Gastrocnemius medialis (tissue), 4 donors: ENCODE data around the gene GRIA1. TPM values are rescaled to one million over a fixed set of nuclear protein-coding genes. Genes with fewer than 3 reads are reported as not detected.
A peak's percentile ranks its signal among the peaks of the same experiment; 100 is the strongest.

ENCODE experiments used
- ATAC-seq, 2 donors: fragments of 150-250 bp; one replicate each; pipeline ENCODE4 v1.9.1; 2016
- DNase-seq, 2 donors: peaks; one replicate each; pipeline ENCODE4 v3.0.0-alpha.2; 2019
- H3K27ac ChIP-seq, 4 donors: fragments of 200-600 bp; sonication (generic); 1 replicate in 1 of 4; 2 replicates in 3 of 4; pipeline ENCODE4 v1.5.1; 2016 to 2018; ENCODE audit warnings: mild to moderate bottlenecking in 2 of 4, moderate library complexity in 1 of 4
- H3K27me3 ChIP-seq, 3 donors: fragments of 200-600 bp; sonication (generic) in 2 of 3; 1 replicate in 1 of 3; 2 replicates in 2 of 3; pipeline versions ENCODE4 v1.5.1 to v1.6.0; 2016 to 2019; ENCODE audit warnings: mild to moderate bottlenecking in 1 of 3, moderate library complexity in 1 of 3
- H3K36me3 ChIP-seq, 2 donors: fragments of 200-600 bp; sonication (generic) in 1 of 2; one replicate each; pipeline ENCODE4 v1.5.1; 2017 to 2018
- H3K4me1 ChIP-seq, 2 donors: fragments of 200-600 bp; sonication (generic) in 1 of 2; one replicate each; pipeline ENCODE4 v1.5.1; 2016 to 2017; ENCODE audit warnings: mild to moderate bottlenecking in 2 of 2
- H3K4me3 ChIP-seq, 4 donors: fragments of 200-600 bp; sonication (generic) in 3 of 4; 1 replicate in 1 of 4; 2 replicates in 3 of 4; pipeline ENCODE4 v1.5.1; 2016 to 2019; ENCODE audit warnings: mild to moderate bottlenecking in 2 of 4
- H3K9me3 ChIP-seq, 3 donors: fragments of 200-600 bp; sonication (generic) in 2 of 3; 1 replicate in 1 of 3; 2 replicates in 2 of 3; pipeline ENCODE4 v1.5.1; 2016 to 2019
- POLR2A ChIP-seq, 2 donors: fragments of 450-650 bp; IDR thresholded peaks; one replicate each; pipeline ENCODE4 v1.6.1; 2017; ENCODE audit warnings: antibody characterized with exemption in 2 of 2, mild to moderate bottlenecking in 2 of 2, moderate library complexity in 2 of 2
- in situ Hi-C, 4 donors: fragments of 200-750 bp; cut with MboI; loops; one replicate each; pipeline versions ENCODE4 v1.15.0 to v1.8.0; 2017; ENCODE audit warnings: low sequenced_read_pairs in 4 of 4
- intact Hi-C: fragments of 100-400 bp; cut with DNase I; formaldehyde crosslinking; loops from one replicate; pipeline ENCODE4 v1.15.1; 2023; ENCODE audit warnings: low total_unique reads
- total RNA-seq, 4 donors: library from RNA; depleted of rRNA; stranded (reverse); fragments of >200 nt; gene quantifications; one replicate each; pipeline versions ENCODE4 v1.1.0 to v1.2.3, GENCODE V29; 2016
- TF ChIP-seq, protein P1 (sequence below), 5 experiments: fragments of 450-650 bp in 3 of 5; fragments of 200-600 bp in 2 of 5; sonication (generic) in 2 of 5; IDR thresholded peaks in 4 of 5; conservative IDR thresholded peaks in 1 of 5; 1 replicate in 4 of 5; 2 replicates in 1 of 5; pipeline ENCODE4 v1.5.1; 2016 to 2019; ENCODE audit warnings: antibody characterized with exemption in 5 of 5, mild to moderate bottlenecking in 3 of 5, moderate library complexity in 3 of 5

GRIA1 gene
- total RNA-seq, 4 donors from 2014 or later = 0.18 to 0.46 TPM; not detected in 2

DNA sequence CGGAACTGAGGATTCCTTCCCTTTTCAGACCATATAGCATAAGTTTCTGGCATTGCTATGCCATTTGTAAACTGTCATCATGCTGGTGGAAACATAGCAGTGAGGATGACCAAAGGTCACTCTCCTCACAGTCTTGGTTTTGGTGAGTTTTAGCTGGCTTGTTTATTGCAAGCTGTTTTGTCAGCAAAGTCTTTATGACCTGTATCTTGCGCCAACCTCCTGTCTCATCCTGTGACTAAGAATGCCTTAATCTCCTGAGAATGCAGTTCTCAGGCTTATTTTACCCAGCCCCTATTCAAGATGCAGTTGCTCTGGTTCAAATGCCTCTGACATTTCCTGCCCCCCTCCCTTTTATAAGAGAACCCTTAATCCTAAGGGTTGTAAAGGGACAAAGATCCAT is 26.7 kb upstream of the GRIA1 start:
- in situ Hi-C loops = no loop called here
- ATAC-seq (peak in 1 of 2 donors; percentile 36), DNase-seq (no peak)
- no peak overlapping the region for H3K4me3 ChIP-seq
- no peaks in the 10 kb centered on the region for H3K36me3 ChIP-seq
- H3K27me3 ChIP-seq = no peaks in the 10 kb centered on the region
- intact Hi-C loops = no loop called here
- no peak overlapping the region for H3K27ac ChIP-seq
- TF ChIP-seq, protein P1, sequence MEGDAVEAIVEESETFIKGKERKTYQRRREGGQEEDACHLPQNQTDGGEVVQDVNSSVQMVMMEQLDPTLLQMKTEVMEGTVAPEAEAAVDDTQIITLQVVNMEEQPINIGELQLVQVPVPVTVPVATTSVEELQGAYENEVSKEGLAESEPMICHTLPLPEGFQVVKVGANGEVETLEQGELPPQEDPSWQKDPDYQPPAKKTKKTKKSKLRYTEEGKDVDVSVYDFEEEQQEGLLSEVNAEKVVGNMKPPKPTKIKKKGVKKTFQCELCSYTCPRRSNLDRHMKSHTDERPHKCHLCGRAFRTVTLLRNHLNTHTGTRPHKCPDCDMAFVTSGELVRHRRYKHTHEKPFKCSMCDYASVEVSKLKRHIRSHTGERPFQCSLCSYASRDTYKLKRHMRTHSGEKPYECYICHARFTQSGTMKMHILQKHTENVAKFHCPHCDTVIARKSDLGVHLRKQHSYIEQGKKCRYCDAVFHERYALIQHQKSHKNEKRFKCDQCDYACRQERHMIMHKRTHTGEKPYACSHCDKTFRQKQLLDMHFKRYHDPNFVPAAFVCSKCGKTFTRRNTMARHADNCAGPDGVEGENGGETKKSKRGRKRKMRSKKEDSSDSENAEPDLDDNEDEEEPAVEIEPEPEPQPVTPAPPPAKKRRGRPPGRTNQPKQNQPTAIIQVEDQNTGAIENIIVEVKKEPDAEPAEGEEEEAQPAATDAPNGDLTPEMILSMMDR (IDR thresholded peaks at IDR 0.05 in 4 of 5, conservative IDR thresholded peaks at IDR 0.05 in 1 of 5) = no peak
- TF ChIP-seq POLR2A (IDR thresholded peaks at IDR 0.05) = no peak
- H3K9me3 ChIP-seq = no peaks in the 10 kb centered on the region
- no peaks in the 10 kb centered on the region for H3K4me1 ChIP-seq

DNA sequence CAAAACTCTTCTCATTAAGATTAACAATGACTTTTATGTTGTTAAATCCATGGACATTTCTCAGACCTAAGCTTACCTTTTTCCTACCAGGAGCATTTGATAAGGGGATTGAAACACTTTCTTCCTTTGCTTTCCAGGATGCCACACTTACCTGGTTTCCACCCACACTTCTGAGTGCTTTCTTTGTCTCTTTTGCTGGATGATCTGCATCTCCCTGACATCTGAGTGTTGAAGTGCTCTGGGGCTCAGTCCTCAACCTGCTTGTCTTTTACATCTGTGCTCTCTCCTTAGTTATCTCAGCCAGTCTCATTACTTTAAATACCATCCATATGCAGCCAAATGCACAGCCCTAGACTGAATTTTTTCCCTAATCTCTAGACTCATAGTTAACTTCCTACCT is 22.9 kb upstream of the GRIA1 start:
- intact Hi-C loops = no loop called here

DNA sequence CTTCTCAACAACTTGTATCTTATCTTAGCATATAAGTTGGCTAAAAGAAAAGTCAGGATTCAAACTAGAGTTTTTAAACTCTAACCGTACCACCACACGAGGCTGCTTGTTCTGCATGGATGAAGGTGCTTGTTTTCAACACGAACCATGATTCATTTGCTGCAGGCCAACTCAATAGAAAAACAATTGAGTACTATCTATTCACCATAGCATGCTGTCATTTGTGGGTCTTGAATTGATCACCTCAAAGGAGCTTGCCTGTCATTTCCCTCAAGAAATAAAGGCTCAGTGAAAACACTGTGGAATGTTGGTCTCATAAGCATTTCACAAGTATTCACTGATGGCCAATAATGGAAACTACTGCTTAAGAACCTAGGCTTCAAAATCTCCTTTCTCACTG is 21.0 kb upstream of the GRIA1 start:
- Histone ChIP-seq H3K9me3 (no peaks in the 10 kb centered on the region), H3K27ac (no peak overlapping the region), H3K27me3 (no peaks in the 10 kb centered on the region), H3K4me1 (no peaks in the 10 kb centered on the region), H3K36me3 (no peaks in the 10 kb centered on the region), H3K4me3 (no peak overlapping the region)
- TF ChIP-seq, protein P1 (IDR thresholded peaks at IDR 0.05 in 4 of 5, conservative IDR thresholded peaks at IDR 0.05 in 1 of 5) = no peak
- TF ChIP-seq POLR2A (IDR thresholded peaks at IDR 0.05) = no peak
- ATAC-seq (no peak), DNase-seq (no peak)
- in situ Hi-C loops (no loop called here), intact Hi-C loops (no loop called here)

More for the DNA sequence above, 22.9 kb upstream of the GRIA1 start:
- DNase-seq = no peak
- no peak for ATAC-seq
- in situ Hi-C loops = no loop called here
- Histone ChIP-seq H3K9me3 (no peaks in the 10 kb centered on the region), H3K4me1 (no peaks in the 10 kb centered on the region), H3K36me3 (no peaks in the 10 kb centered on the region), H3K4me3 (no peak overlapping the region), H3K27ac (no peak overlapping the region), H3K27me3 (no peaks in the 10 kb centered on the region)
- TF ChIP-seq, protein P1 (IDR thresholded peaks at IDR 0.05 in 4 of 5, conservative IDR thresholded peaks at IDR 0.05 in 1 of 5) = no peak
- no peak for TF ChIP-seq POLR2A (IDR thresholded peaks at IDR 0.05)

DNA sequence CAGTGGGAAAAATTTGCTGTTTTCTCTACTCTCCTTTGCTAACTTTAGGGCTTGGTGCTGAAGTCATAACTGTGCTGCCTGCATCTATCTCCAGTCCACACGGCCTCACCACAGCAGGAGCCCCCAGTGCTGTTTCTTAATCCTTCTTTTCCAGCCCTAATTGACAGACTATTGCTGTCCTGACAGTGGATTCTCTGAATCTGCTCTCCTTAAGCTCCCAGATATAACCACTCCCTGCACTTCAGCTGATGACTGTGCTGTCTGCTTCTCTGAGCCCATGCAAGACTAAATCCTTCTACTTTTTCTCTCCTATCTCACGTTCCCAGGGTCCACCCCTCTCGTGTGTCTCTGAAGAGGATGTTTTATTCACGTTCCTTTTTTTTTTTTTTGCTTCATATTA is 19.7 kb upstream of the GRIA1 start:
- intact Hi-C loops (no loop called here), in situ Hi-C loops (no loop called here)
- Histone ChIP-seq H3K27ac (no peak overlapping the region), H3K4me3 (no peak overlapping the region), H3K9me3 (no peaks in the 10 kb centered on the region), H3K4me1 (no peaks in the 10 kb centered on the region), H3K27me3 (no peaks in the 10 kb centered on the region), H3K36me3 (no peaks in the 10 kb centered on the region)
- ATAC-seq = no peak
- no peak for TF ChIP-seq POLR2A (IDR thresholded peaks at IDR 0.05)
- TF ChIP-seq, protein P1 (IDR thresholded peaks at IDR 0.05 in 4 of 5, conservative IDR thresholded peaks at IDR 0.05 in 1 of 5) = no peak
- no peak for DNase-seq

DNA sequence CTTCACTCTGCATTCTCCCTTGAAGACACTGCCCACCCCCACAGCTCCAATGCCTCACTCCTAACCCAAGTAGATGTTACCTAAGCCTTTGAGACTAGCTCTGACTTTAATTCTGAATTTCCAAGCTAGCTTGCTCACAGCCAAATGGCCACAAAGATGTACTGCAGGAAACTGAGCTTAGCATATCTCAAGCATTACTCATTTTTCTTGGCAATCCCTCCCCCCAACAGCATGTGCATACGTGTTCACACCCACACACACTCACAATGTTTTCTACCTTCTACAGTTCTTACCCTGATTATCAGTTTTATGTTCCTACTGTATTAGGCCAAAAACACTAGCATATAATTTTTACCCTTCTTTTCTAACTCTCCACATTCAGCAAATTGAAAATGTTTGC is 13.7 kb upstream of the GRIA1 start:
- in situ Hi-C loops = loop anchor here in 1 of 4 donors (25.0 kb wide), 1 partner anchor 486 kb away; no protein-coding TSS in a partner anchor
- ATAC-seq = no peak
- H3K27ac ChIP-seq = no peak overlapping the region
- H3K36me3 ChIP-seq = no peaks in the 10 kb centered on the region
- intact Hi-C loops = no loop called here
- H3K9me3 ChIP-seq = no peaks in the 10 kb centered on the region
- DNase-seq = no peak
- H3K4me1 ChIP-seq = no peaks in the 10 kb centered on the region
- no peak overlapping the region for H3K4me3 ChIP-seq
- no peak for TF ChIP-seq POLR2A (IDR thresholded peaks at IDR 0.05)
- TF ChIP-seq, protein P1 (IDR thresholded peaks at IDR 0.05 in 4 of 5, conservative IDR thresholded peaks at IDR 0.05 in 1 of 5) = no peak
- no peaks in the 10 kb centered on the region for H3K27me3 ChIP-seq
